Hepatocyte (in vitro differentiated cells): ENCODE results near the gene PRLHR. TPM values are rescaled to one million over a fixed set of nuclear protein-coding genes. Genes with fewer than 3 reads are reported as not detected.

ENCODE experiments used
- DNase-seq: peaks from one replicate; pipeline ENCODE4 v3.0.0-alpha.2; 2016; ENCODE audit warnings: low spot score
- H2AFZ ChIP-seq: fragments of 200-600 bp; sonication (generic); 2 replicates; pipeline ENCODE4 v1.6.0; 2016; ENCODE audit warnings: antibody characterized with exemption, mild to moderate bottlenecking
- H3K27ac ChIP-seq: fragments of 200-600 bp; sonication (generic); 2 replicates; pipeline ENCODE4 v1.5.1; 2016; ENCODE audit warnings: mild to moderate bottlenecking
- H3K27me3 ChIP-seq: fragments of 200-600 bp; sonication (generic); 2 replicates; pipeline ENCODE4 v1.6.1; 2016
- H3K36me3 ChIP-seq: fragments of 200-600 bp; sonication (generic); replicated peaks from 2 replicates; pipeline ENCODE4 v1.5.1; 2016; ENCODE audit warnings: low read depth; ENCODE audit not compliant: insufficient read depth
- H3K4me1 ChIP-seq: fragments of 200-600 bp; sonication (generic); 2 replicates; pipeline ENCODE4 v1.5.1; 2016; ENCODE audit warnings: mild to moderate bottlenecking, moderate library complexity; ENCODE audit not compliant: insufficient read depth
- H3K4me2 ChIP-seq: fragments of 200-600 bp; sonication (generic); 2 replicates; pipeline ENCODE4 v1.6.0; 2016
- H3K4me3 ChIP-seq: fragments of 200-600 bp; sonication (generic); 2 replicates; pipeline ENCODE4 v1.5.1; 2016; ENCODE audit warnings: mild to moderate bottlenecking
- H3K79me2 ChIP-seq: fragments of 200-600 bp; sonication (generic); 2 replicates; pipeline ENCODE4 v1.6.0; 2017; ENCODE audit warnings: mild to moderate bottlenecking
- H3K9me2 ChIP-seq: fragments of 200-600 bp; sonication (generic); replicated peaks from 2 replicates; pipeline ENCODE4 v1.6.0; 2017; ENCODE audit warnings: mild to moderate bottlenecking; ENCODE audit not compliant: insufficient read depth
- H3K9me3 ChIP-seq: fragments of 200-600 bp; sonication (generic); 2 replicates; pipeline ENCODE4 v1.5.1; 2016; ENCODE audit warnings: low read depth, mild to moderate bottlenecking
- H4K20me1 ChIP-seq: fragments of 200-600 bp; sonication (generic); 2 replicates; pipeline ENCODE4 v1.6.0; 2016; ENCODE audit warnings: mild to moderate bottlenecking; ENCODE audit not compliant: insufficient read depth, poor library complexity, severe bottlenecking
- EZH2 ChIP-seq: fragments of 200-600 bp; sonication (generic); IDR thresholded peaks from 2 replicates; pipeline ENCODE4 v1.6.1; 2016; ENCODE audit warnings: antibody characterized with exemption, mild to moderate bottlenecking, borderline replicate concordance
- EZH2phosphoT487 ChIP-seq: fragments of 200-600 bp; sonication (generic); IDR thresholded peaks from one replicate; pipeline ENCODE4 v1.6.1; 2018; ENCODE audit warnings: antibody characterized with exemption, mild to moderate bottlenecking, low read depth, moderate library complexity; ENCODE audit not compliant: unreplicated experiment, severe bottlenecking
- WGBS: methylation state at CpG from one replicate; pipeline ENCODE4 v1.1.6; 2016; ENCODE audit warnings: low lambda C conversion rate; ENCODE audit errors: missing lambda C conversion rate; 5-methylcytosine and 5-hydroxymethylcytosine counted together
- polyA plus RNA-seq: library from polyadenylated mRNA; unstranded; fragments of >200 nt; fragmentation: Nextera tagmentation; extraction: Ambion mirVana; gene quantifications from 2 replicates; pipeline ENCODE4 v1.2.1, GENCODE V29; 2016
- total RNA-seq: library from RNA; depleted of rRNA; stranded (reverse); fragments of >200 nt; gene quantifications from 2 replicates; pipeline ENCODE4 v1.2.3, GENCODE V29; 2014
- TF ChIP-seq, protein P1 (sequence below): fragments of 200-600 bp; sonication (generic); IDR thresholded peaks from 2 replicates; pipeline ENCODE4 v1.5.1; 2016; ENCODE audit warnings: antibody characterized with exemption, mild to moderate bottlenecking; ENCODE audit not compliant: poor library complexity

PRLHR gene
- total and polyA plus RNA-seq, 2 experiments from 2014 or later: not detected

DNA sequence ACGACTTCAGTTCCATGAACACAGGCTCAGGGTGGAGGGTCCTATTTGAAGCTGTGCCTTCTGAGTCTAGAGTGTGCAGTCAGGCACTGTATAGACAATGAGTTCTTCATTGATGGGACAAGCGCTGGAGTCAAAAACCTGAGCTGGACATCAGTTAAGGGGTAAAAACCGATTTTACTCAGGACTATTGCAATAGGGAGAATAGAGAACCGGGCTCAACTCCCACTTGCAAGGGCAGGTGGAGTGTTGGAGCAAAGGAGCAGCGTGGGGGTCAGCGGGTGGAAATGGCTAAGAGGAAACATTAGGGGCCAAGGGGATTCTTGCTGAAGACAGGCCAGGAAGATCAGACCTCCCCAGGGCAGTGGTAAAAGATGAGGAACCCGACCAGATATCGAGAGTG is 28.5 kb downstream of the PRLHR start:
- Histone ChIP-seq H3K4me3 (no peak overlapping the region), H2AFZ (no peak overlapping the region), H3K27ac (no peak overlapping the region), H3K36me3 (no peaks in the 10 kb centered on the region), H3K79me2 (no peaks in the 10 kb centered on the region), H4K20me1 (no peaks in the 10 kb centered on the region), H3K4me1 (no peaks in the 10 kb centered on the region), H3K27me3 (no peaks in the 10 kb centered on the region), H3K4me2 (no peak overlapping the region), H3K9me3 (no peaks in the 10 kb centered on the region), H3K9me2 (no peaks in the 10 kb centered on the region)
- DNase-seq: no peak
- WGBS: 87% methylated on average over 8 of the region's 8 CpGs
- TF ChIP-seq, protein P1, sequence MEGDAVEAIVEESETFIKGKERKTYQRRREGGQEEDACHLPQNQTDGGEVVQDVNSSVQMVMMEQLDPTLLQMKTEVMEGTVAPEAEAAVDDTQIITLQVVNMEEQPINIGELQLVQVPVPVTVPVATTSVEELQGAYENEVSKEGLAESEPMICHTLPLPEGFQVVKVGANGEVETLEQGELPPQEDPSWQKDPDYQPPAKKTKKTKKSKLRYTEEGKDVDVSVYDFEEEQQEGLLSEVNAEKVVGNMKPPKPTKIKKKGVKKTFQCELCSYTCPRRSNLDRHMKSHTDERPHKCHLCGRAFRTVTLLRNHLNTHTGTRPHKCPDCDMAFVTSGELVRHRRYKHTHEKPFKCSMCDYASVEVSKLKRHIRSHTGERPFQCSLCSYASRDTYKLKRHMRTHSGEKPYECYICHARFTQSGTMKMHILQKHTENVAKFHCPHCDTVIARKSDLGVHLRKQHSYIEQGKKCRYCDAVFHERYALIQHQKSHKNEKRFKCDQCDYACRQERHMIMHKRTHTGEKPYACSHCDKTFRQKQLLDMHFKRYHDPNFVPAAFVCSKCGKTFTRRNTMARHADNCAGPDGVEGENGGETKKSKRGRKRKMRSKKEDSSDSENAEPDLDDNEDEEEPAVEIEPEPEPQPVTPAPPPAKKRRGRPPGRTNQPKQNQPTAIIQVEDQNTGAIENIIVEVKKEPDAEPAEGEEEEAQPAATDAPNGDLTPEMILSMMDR: no peak
- TF ChIP-seq EZH2 (no peak), EZH2phosphoT487 (no peak)

DNA sequence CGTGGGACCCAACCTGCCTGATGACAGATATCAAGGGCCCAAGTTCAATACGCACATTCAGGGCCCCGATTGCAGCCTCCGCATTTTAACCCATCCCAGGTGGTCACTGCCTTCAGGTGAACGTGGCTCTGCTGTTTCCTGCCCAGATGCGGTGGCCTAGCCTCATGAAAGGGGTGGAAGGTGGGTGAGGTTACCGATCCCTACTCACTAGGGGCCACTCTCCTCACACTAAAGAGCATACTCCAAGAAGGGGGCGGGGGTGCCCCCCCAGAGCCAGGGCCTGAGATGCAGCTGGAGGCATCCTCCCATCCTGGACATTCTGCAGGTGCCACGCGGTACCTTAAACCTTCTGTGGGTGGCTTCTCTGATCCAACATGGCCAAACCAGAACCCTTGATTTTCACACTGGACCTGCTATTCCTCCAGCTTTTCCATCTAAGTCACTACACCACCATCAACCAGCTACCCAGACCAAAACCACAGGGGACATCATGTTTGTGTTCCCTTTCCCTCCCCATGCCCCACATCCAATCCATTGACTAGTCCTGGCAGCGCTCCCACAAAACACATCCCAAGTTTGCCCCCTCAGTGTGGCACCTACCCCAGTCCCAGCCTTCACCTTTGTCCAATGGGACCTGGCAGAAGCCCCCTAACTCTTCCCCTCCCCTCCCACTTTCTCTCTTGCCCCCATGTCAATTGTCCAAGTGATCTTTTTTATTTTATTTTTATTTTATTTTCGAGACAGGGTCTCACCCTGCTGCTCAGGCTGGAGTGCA is 30.0 kb downstream of the PRLHR start:
- Histone ChIP-seq H3K9me2 (no peaks in the 10 kb centered on the region), H3K79me2 (no peaks in the 10 kb centered on the region), H3K4me3 (no peak overlapping the region), H3K36me3 (no peaks in the 10 kb centered on the region), H3K9me3 (no peaks in the 10 kb centered on the region), H2AFZ (no peak overlapping the region), H4K20me1 (no peaks in the 10 kb centered on the region), H3K27me3 (no peaks in the 10 kb centered on the region), H3K27ac (no peak overlapping the region), H3K4me2 (no peak overlapping the region), H3K4me1 (no peaks in the 10 kb centered on the region)
- TF ChIP-seq, protein P1: no peak
- TF ChIP-seq EZH2phosphoT487 (no peak), EZH2 (no peak)
- WGBS: 92% methylated on average over 12 of the region's 12 CpGs
- DNase-seq: no peak

DNA sequence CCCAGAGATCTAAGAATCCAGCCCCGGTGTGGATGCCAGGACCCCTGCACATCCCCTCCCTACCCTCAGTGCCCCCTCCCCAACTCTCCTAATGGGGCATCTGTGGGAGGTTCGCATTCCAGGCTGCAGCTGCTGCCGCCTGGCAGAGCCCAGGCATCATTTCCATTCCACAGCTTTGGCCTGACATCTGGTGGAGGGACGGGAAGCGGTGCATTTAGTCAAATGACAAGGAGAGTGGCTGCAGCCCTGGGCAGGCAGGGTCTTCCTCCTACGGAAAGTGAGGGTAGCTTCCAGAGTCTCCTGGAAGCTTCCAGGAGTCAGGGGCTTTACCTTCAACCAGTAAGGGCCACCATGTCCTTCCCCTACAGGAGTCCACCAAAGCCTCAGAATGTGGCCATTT is 30.8 kb downstream of the PRLHR start:
- WGBS: 46% methylated on average over 6 of the region's 6 CpGs
- H3K36me3 ChIP-seq: no peaks in the 10 kb centered on the region
- H3K9me2 ChIP-seq: no peaks in the 10 kb centered on the region
- H3K27me3 ChIP-seq: no peaks in the 10 kb centered on the region
- no peaks in the 10 kb centered on the region for H3K4me1 ChIP-seq
- no peaks in the 10 kb centered on the region for H3K9me3 ChIP-seq
- no peaks in the 10 kb centered on the region for H4K20me1 ChIP-seq
- no peaks in the 10 kb centered on the region for H3K79me2 ChIP-seq
- no peak overlapping the region for H3K27ac ChIP-seq
- no peak overlapping the region for H2AFZ ChIP-seq
- no peak overlapping the region for H3K4me3 ChIP-seq
- no peak for DNase-seq
- TF ChIP-seq EZH2phosphoT487 (no peak), EZH2 (no peak)
- TF ChIP-seq, protein P1: peak; percentile 34
- H3K4me2 ChIP-seq: no peak overlapping the region
